Neural progenitor cell (in vitro differentiated cells): ENCODE data around the gene NRSN2.

Experiments used
- EZH2 ChIP-seq: fragments of 200-600 bp; sonication (generic); IDR thresholded peaks from 2 replicates; pipeline ENCODE4 v1.6.1; 2017; ENCODE audit warnings: antibody characterized with exemption, mild to moderate bottlenecking, moderate library complexity
- TF ChIP-seq, protein P1 (sequence below): fragments of 200-600 bp; sonication (generic); IDR thresholded peaks from 2 replicates; pipeline ENCODE4 v1.5.1; 2017; ENCODE audit warnings: antibody characterized with exemption, mild to moderate bottlenecking

DNA sequence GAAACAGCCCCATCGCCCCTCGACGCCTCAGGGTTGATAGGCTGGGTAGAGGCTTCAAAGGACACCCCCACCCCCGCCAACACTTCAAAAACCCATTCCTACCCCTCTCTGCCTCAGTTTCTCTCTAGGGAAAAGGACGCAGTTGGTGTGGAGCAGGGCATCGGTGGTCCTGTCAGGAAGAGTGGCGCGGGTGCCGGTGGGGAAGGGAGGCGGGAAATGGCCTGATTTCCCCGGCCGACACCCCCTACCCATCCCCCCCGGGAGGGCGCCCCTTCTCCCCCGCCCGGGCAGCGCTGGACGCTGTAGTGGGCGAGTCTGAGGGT is 367 bp downstream of the NRSN2 start:
- TF ChIP-seq, protein P1, sequence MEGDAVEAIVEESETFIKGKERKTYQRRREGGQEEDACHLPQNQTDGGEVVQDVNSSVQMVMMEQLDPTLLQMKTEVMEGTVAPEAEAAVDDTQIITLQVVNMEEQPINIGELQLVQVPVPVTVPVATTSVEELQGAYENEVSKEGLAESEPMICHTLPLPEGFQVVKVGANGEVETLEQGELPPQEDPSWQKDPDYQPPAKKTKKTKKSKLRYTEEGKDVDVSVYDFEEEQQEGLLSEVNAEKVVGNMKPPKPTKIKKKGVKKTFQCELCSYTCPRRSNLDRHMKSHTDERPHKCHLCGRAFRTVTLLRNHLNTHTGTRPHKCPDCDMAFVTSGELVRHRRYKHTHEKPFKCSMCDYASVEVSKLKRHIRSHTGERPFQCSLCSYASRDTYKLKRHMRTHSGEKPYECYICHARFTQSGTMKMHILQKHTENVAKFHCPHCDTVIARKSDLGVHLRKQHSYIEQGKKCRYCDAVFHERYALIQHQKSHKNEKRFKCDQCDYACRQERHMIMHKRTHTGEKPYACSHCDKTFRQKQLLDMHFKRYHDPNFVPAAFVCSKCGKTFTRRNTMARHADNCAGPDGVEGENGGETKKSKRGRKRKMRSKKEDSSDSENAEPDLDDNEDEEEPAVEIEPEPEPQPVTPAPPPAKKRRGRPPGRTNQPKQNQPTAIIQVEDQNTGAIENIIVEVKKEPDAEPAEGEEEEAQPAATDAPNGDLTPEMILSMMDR, result no peak
- no peak for TF ChIP-seq EZH2
